ENCODE data around the gene WDR54.

DNA sequence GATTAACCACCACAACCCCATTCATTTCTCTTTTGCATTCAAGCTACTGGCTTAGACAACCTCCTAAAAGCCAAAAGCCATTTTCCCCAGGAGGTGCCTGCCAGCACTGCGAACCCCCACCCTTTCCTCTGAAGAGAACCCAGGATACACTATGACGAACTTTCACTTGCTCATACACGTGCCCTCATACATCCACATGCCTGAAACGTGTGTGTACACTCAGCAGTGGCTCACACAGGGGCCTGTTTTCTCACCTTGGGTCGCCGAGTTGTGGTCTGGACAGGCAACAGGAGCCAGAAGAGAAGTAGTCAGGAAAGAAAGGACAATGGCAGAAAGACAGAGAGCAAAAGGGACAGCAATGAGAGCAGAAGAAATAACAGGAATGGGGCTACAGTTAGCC lies 48.9 kb upstream of the WDR54 start:
- no peak for TF ChIP-seq POLR2A (IDR thresholded peaks at IDR 0.05)
- TF ChIP-seq, protein P1, sequence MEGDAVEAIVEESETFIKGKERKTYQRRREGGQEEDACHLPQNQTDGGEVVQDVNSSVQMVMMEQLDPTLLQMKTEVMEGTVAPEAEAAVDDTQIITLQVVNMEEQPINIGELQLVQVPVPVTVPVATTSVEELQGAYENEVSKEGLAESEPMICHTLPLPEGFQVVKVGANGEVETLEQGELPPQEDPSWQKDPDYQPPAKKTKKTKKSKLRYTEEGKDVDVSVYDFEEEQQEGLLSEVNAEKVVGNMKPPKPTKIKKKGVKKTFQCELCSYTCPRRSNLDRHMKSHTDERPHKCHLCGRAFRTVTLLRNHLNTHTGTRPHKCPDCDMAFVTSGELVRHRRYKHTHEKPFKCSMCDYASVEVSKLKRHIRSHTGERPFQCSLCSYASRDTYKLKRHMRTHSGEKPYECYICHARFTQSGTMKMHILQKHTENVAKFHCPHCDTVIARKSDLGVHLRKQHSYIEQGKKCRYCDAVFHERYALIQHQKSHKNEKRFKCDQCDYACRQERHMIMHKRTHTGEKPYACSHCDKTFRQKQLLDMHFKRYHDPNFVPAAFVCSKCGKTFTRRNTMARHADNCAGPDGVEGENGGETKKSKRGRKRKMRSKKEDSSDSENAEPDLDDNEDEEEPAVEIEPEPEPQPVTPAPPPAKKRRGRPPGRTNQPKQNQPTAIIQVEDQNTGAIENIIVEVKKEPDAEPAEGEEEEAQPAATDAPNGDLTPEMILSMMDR (IDR thresholded peaks at IDR 0.05) = no peak

All from uterus (tissue), 2 donors.